ENCODE data around the gene DUXA. TPM values are rescaled to one million over a fixed set of nuclear protein-coding genes. Genes with fewer than 3 reads are reported as not detected.
"Not testable (repeated sequence)": the region's sequence is repeated elsewhere in the genome, so short reads cannot be mapped to it uniquely, and the experiment has no call there.

Gene DUXA
- total RNA-seq, 2 donors from 2014 or later: not detected

DNA sequence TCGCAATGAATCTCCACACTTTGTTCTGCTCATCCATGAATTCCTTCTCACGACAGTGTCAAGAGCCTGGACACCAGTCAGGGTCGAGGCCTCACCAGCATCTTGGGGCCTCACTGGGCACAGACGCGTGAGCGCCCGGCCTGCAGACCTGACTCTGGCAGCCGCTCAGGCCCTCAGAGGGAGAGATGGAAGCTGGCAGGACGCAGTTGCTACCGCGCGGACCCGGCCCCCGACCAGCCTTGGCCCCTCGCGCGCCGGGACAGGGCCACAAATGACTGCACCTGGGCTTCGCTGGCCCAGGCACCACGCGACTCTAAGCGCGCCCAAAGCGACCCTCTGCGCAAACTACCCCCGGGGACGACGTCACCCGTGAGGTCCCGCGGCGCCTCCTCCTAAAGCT lies 48.4 kb downstream of the DUXA start:
- Histone ChIP-seq H3K36me3 (no peaks in the 10 kb centered on the region), H3K9me3 (peaks cover 0 to 16% of the 10 kb centered on the region in 2 donors), H3K27ac (no peak overlapping the region), H3K4me3 (no peak overlapping the region), H3K27me3 (no peaks in the 10 kb centered on the region), H3K4me1 (no peaks in the 10 kb centered on the region)
- TF ChIP-seq, protein P1, sequence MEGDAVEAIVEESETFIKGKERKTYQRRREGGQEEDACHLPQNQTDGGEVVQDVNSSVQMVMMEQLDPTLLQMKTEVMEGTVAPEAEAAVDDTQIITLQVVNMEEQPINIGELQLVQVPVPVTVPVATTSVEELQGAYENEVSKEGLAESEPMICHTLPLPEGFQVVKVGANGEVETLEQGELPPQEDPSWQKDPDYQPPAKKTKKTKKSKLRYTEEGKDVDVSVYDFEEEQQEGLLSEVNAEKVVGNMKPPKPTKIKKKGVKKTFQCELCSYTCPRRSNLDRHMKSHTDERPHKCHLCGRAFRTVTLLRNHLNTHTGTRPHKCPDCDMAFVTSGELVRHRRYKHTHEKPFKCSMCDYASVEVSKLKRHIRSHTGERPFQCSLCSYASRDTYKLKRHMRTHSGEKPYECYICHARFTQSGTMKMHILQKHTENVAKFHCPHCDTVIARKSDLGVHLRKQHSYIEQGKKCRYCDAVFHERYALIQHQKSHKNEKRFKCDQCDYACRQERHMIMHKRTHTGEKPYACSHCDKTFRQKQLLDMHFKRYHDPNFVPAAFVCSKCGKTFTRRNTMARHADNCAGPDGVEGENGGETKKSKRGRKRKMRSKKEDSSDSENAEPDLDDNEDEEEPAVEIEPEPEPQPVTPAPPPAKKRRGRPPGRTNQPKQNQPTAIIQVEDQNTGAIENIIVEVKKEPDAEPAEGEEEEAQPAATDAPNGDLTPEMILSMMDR (IDR thresholded peaks at IDR 0.05): no peak
- DNase-seq (ENCODE audit: low spot score): no peak

DNA sequence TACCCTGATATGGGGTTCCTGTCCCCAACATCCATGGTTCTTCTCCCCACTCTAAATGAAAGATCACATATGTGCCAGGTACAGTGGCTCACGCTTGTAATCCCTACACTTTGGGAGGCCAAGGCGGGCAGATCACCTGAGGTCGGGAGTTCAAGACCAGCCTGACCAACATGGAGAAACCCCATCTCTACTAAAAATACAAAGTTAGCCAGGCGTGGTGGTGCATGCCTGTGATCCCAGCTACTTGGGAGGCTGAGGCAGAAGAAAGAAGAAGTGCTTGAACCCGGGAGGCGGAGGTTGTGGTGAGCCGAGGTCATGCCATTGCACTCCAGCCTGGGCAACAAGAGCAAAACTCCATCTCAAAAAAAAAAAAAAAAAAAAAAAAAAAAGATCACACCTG lies 53.8 kb downstream of the DUXA start:
- not testable (repeated sequence) for DNase-seq (ENCODE audit: low spot score); H3K36me3 ChIP-seq; H3K27ac ChIP-seq; H3K4me1 ChIP-seq; H3K4me3 ChIP-seq; H3K27me3 ChIP-seq
- H3K9me3 ChIP-seq: peaks cover 0 to 49% of the 10 kb centered on the region in 2 donors

DNA sequence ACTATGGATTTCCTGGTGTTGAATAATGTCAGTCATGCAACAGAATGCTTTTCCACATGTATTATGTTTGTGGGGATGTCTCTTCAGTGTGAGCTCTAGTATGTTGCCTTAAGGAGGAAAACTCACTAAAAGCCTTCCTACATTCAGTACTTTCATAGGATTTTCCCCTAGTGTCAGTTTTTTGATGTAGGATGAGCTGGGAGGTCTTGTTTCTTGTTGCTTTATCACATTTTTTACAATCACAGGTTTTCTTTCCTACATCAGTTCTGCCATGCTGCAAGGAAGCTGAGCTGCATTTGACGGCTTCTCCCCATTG lies 56.0 kb downstream of the DUXA start:
- Histone ChIP-seq H3K4me1 (no peaks in the 10 kb centered on the region), H3K4me3 (no peak overlapping the region), H3K36me3 (no peaks in the 10 kb centered on the region), H3K27ac (no peak overlapping the region), H3K27me3 (no peaks in the 10 kb centered on the region), H3K9me3 (peaks cover 0 to 49% of the 10 kb centered on the region in 2 donors)
- TF ChIP-seq, protein P1 (IDR thresholded peaks at IDR 0.05): no peak
- DNase-seq (ENCODE audit: low spot score): no peak

DNA sequence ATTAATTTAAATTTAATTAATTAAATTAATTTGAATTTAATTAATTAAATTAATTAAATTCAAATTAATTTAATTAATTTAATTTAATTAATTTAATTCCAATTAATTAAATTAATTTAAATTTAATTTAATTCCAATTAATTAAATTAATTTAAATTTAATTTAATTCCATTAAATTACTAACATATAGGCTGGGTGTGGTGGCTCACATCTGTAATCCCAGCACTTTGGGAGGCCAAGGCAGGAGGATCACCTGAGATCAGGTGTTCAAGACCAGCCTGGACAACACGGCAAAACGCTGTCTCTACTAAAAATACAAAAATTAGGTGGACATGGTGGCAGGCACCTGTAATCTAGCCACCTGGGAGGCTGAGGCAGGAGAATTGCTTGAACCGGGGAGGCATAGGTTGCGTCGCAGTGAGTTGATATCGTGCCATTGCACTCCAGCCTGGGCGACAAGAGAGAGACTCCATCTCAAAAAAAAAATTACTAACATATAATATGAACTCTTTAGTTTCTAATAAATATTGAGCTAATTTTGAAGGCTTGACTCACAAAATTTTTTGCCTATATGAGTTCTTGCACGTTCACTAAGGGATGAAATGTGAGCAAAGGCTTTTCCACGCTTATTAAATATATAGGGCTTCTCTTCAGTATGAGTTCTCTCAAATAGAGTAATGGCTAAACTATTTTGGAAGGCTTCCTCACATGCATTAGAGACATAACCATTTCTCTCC lies 56.5 kb downstream of the DUXA start:
- no peak overlapping the region for H3K27ac ChIP-seq
- DNase-seq (ENCODE audit: low spot score): peak; percentile 26
- H3K4me3 ChIP-seq: no peak overlapping the region
- no peaks in the 10 kb centered on the region for H3K36me3 ChIP-seq
- H3K9me3 ChIP-seq: peaks cover 0 to 49% of the 10 kb centered on the region in 2 donors
- no peaks in the 10 kb centered on the region for H3K4me1 ChIP-seq
- TF ChIP-seq, protein P1 (IDR thresholded peaks at IDR 0.05): no peak
- H3K27me3 ChIP-seq: peaks cover 0 to 3% of the 10 kb centered on the region in 2 donors

DNA sequence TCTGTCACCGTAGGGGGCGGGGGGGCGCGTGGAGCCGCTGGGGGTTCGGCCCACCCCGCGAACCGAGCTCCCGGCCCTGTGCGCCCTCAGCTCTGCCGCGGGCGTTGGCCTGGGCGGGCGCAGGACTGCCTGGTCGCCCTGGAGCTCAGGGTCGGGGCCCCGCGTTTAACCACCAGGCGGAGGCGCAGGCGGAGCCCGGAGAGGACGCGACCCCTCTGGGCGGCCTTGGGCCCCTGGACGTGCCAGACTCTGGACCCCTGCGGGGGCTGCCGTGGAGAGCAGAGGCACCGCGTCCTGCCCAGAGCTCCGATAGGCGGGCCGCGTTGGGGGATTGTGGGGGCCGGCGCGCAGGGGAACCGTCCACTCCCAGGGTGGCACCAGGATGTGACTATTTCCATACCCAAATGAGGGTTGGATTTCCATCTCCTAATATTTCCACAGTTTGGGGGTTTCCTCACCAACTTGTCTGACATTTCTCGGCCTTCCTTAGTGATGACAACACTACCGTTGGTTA lies 60.5 kb downstream of the DUXA start:
- TF ChIP-seq, protein P1 (IDR thresholded peaks at IDR 0.05): no peak
- H3K4me1 ChIP-seq: peaks cover 0 to 11% of the 10 kb centered on the region in 2 donors
- H3K27me3 ChIP-seq: peaks cover 0 to 3% of the 10 kb centered on the region in 2 donors
- peaks cover 0 to 21% of the 10 kb centered on the region in 2 donors for H3K9me3 ChIP-seq
- H3K27ac ChIP-seq: no peak overlapping the region
- DNase-seq (ENCODE audit: low spot score): no peak
- no peak overlapping the region for H3K4me3 ChIP-seq
- H3K36me3 ChIP-seq: no peaks in the 10 kb centered on the region

DNA sequence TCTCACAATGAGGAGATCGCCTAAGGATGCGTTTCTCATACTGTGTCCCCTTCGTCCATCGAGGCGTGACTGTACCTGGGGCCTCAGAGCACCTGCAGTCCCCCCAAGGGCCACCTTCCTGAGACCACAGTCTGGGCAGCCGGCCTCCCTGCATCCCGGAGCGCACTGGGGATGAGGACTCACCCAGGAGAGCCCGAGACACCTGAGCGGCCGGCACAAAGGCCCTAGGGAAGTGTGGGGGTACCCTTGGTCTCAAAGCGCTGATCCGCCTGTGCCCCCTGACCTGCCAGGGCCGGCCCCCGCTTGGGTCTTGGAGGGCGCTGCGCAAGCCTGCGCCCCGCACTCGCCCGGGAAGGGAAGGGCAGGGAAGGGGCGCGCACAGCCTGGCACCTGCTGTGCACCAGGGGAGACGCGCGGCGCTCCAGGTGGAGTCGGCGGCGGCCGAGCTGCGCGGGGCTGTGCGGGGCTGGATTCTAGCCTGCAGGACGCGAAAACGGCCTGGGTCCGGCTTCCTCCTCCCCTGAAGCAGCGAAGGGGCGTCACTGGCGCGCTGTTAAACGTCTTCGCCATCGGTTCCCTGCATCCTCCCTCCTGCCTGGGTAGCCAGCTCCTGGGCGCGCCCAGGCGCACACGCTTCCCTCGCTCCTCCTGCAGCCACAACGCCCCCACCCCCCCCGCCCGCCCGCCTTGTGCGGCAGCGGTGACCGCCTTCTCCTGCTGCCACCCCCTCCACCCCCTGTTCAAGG lies 61.1 kb downstream of the DUXA start:
- H3K27me3 ChIP-seq: peaks cover 0 to 3% of the 10 kb centered on the region in 2 donors
- DNase-seq (ENCODE audit: low spot score): no peak
- no peaks in the 10 kb centered on the region for H3K36me3 ChIP-seq
- H3K4me1 ChIP-seq: peaks cover 0 to 11% of the 10 kb centered on the region in 2 donors
- no peak overlapping the region for H3K27ac ChIP-seq
- H3K4me3 ChIP-seq: no peak overlapping the region
- TF ChIP-seq, protein P1 (IDR thresholded peaks at IDR 0.05): no peak
- H3K9me3 ChIP-seq: peaks cover 0 to 15% of the 10 kb centered on the region in 2 donors
